22Rv1 (cell line): ENCODE measurements around the gene SLC2A8.

Experiments
- ZFX ChIP-seq: fragments of 450-650 bp; IDR thresholded peaks from 2 replicates; pipeline ENCODE4 v1.6.1; 2017; ENCODE audit warnings: antibody characterized with exemption, borderline replicate concordance
- TF ChIP-seq, protein P1 (sequence below): fragments of 450-650 bp; IDR thresholded peaks from 2 replicates; pipeline ENCODE4 v1.5.1; 2017; ENCODE audit warnings: mild to moderate bottlenecking

- TF ChIP-seq, protein P1, sequence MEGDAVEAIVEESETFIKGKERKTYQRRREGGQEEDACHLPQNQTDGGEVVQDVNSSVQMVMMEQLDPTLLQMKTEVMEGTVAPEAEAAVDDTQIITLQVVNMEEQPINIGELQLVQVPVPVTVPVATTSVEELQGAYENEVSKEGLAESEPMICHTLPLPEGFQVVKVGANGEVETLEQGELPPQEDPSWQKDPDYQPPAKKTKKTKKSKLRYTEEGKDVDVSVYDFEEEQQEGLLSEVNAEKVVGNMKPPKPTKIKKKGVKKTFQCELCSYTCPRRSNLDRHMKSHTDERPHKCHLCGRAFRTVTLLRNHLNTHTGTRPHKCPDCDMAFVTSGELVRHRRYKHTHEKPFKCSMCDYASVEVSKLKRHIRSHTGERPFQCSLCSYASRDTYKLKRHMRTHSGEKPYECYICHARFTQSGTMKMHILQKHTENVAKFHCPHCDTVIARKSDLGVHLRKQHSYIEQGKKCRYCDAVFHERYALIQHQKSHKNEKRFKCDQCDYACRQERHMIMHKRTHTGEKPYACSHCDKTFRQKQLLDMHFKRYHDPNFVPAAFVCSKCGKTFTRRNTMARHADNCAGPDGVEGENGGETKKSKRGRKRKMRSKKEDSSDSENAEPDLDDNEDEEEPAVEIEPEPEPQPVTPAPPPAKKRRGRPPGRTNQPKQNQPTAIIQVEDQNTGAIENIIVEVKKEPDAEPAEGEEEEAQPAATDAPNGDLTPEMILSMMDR, result no peak
- TF ChIP-seq ZFX, result no peak
Observed at GRCh38 chr9:127360829-127361228, 36.1 kb upstream of the SLC2A8 start.
